K562 (cell line): ENCODE data around the gene ACSS2. TPM values are rescaled to one million over a fixed set of nuclear protein-coding genes. Genes with fewer than 3 reads are reported as not detected.
A peak's percentile ranks its signal among the peaks of the same experiment; 100 is the strongest.

Experiments used
- ATAC-seq: fragments of 200-7000 bp; cut with Tn5 transposase; 3 replicates; pipeline ENCODE4 v1.9.1; 2020; ENCODE audit warnings: moderate library complexity
- BruUV-seq: library from RNA; stranded (reverse); fragments of 400-500 nt; replicated peaks from 2 replicates; lab custom pipeline; 2021; lab: Mats Ljungman, UMichigan
- CTCF ChIA-PET: fragments of 300-600 bp; formaldehyde crosslinking; extraction: SDS; loops from one replicate; lab custom pipeline; 2021; ENCODE audit warnings: low intra/inter-chr PET ratio; lab: Yijun Ruan, JAX
- POLR2A ChIA-PET: fragments of 300-600, 350-650 bp; sonication (Branson Sonifier 250); formaldehyde crosslinking; extraction: SDS; loops from one replicate; lab custom pipeline; 2021; ENCODE audit warnings: antibody characterized with exemption, inconsistent platforms; lab: Yijun Ruan, JAX
- DNase-seq, 4 experiments: peaks; one replicate each; pipeline versions ENCODE4 v3.0.0 to v3.0.0-alpha.2; 2011 to 2018; ENCODE audit warnings: low spot score in 3 of 4, mixed read lengths in 3 of 4; ENCODE audit errors: extremely low read depth in 1 of 4
- FAIRE-seq: peaks from 2 replicates; lab custom pipeline; 2011; peaks lifted over from hg19 to GRCh38; lab: Jason Lieb, UNC
- H2AFZ ChIP-seq: 2 replicates; pipeline ENCODE4 v1.6.0; 2011; ENCODE audit warnings: low read depth, low read length, control low read depth, inconsistent platforms
- H3K27ac ChIP-seq: fragments of 200-600 bp; 3 replicates; pipeline ENCODE4 v1.8.0; 2011; ENCODE audit warnings: low read depth, mild to moderate bottlenecking, control low read depth, inconsistent platforms, low read length, moderate library complexity, mixed read lengths; ENCODE audit errors: extremely low read depth
- H3K27me3 ChIP-seq, 2 experiments: fragments of 300-600 bp in 1 of 2; 2 replicates in 1 of 2; 3 replicates in 1 of 2; pipeline versions ENCODE4 v1.6.0 to v1.8.0; 2011; ENCODE audit warnings: inconsistent platforms in 2 of 2, low read length in 2 of 2, mild to moderate bottlenecking in 1 of 2, mixed read lengths in 1 of 2, moderate library complexity in 1 of 2; ENCODE audit not compliant: control insufficient read depth in 2 of 2, insufficient read depth in 2 of 2
- H3K36me3 ChIP-seq: fragments of 300-600 bp; 3 replicates; pipeline ENCODE4 v1.8.0; 2011; ENCODE audit warnings: mild to moderate bottlenecking, low read length, inconsistent platforms; ENCODE audit not compliant: control insufficient read depth, insufficient read depth
- H3K4me1 ChIP-seq, 2 experiments: fragments of 200-600 bp in 1 of 2; replicated peaks in 1 of 2; 2 replicates in 1 of 2; 3 replicates in 1 of 2; pipeline versions ENCODE4 v1.5.1 to v1.8.0; 2011; ENCODE audit warnings: inconsistent platforms in 2 of 2, low read length in 2 of 2, mild to moderate bottlenecking in 1 of 2, mixed read lengths in 1 of 2, moderate library complexity in 1 of 2; ENCODE audit not compliant: control insufficient read depth in 2 of 2, insufficient read depth in 2 of 2
- H3K4me2 ChIP-seq: 2 replicates; pipeline ENCODE4 v1.6.1; 2011; ENCODE audit warnings: low read length, control low read depth, inconsistent platforms, mixed read lengths; ENCODE audit not compliant: insufficient read depth
- H3K4me3 ChIP-seq: fragments of 200-600 bp; sonication (generic), shearing (Covaris generic); 2 replicates; pipeline ENCODE4 v1.5.1; 2016; ENCODE audit warnings: control low read depth, inconsistent platforms
- H3K79me2 ChIP-seq: fragments of 200-600 bp; 3 replicates; pipeline ENCODE4 v1.8.0; 2011; ENCODE audit warnings: low read length, inconsistent platforms; ENCODE audit not compliant: control insufficient read depth, insufficient read depth
- H3K9ac ChIP-seq, 2 experiments: 2 replicates each; pipeline versions ENCODE4 v1.6.0 to v1.6.1; 2011; ENCODE audit warnings: low read depth in 2 of 2, low read length in 2 of 2, control low read depth in 1 of 2, inconsistent platforms in 1 of 2, mild to moderate bottlenecking in 1 of 2, mixed read lengths in 1 of 2; ENCODE audit not compliant: insufficient read depth in 1 of 2
- H3K9me1 ChIP-seq: one replicate; pipeline ENCODE4 v1.6.0; 2011; ENCODE audit warnings: inconsistent platforms, mild to moderate bottlenecking, low read length, moderate library complexity; ENCODE audit not compliant: control insufficient read depth, insufficient read depth
- H3K9me3 ChIP-seq: replicated peaks from 2 replicates; pipeline ENCODE4 v1.5.1; 2011; ENCODE audit warnings: low read depth, low read length, inconsistent platforms; ENCODE audit not compliant: control insufficient read depth, insufficient read depth
- H4K20me1 ChIP-seq: replicated peaks from 2 replicates; pipeline ENCODE4 v1.6.1; 2011; ENCODE audit warnings: low read length, inconsistent platforms, mixed read lengths; ENCODE audit not compliant: control insufficient read depth, insufficient read depth
- CBX1 ChIP-seq: sonication (generic); IDR thresholded peaks from 2 replicates; pipeline ENCODE4 v1.6.1; 2016; ENCODE audit warnings: antibody characterized with exemption, low read depth, mild to moderate bottlenecking
- CREM ChIP-seq: IDR thresholded peaks from 2 replicates; pipeline ENCODE4 v1.6.1; 2014; ENCODE audit warnings: antibody characterized with exemption, low read depth
- DIDO1 ChIP-seq: fragments of 450-650 bp; IDR thresholded peaks from 2 replicates; pipeline ENCODE4 v1.6.1; 2016; ENCODE audit warnings: low read depth, missing biosample characterization, missing genetic modification characterization
- ETV5 ChIP-seq: sonication (generic); formaldehyde crosslinking; IDR thresholded peaks from 2 replicates; pipeline ENCODE4 v1.4.0; 2020; ENCODE audit warnings: low read depth, mild to moderate bottlenecking, missing genetic modification reagents
- HDAC2 ChIP-seq: fragments of 450-650 bp; IDR thresholded peaks from 2 replicates; pipeline ENCODE4 v1.6.1; 2016; ENCODE audit warnings: mild to moderate bottlenecking
- HDAC6 ChIP-seq: IDR thresholded peaks from 2 replicates; pipeline ENCODE4 v1.6.1; 2012; ENCODE audit warnings: low read depth, mild to moderate bottlenecking, control low read depth, inconsistent platforms, low read length, moderate library complexity
- JUN ChIP-seq, 2 experiments: sonication (generic) in 1 of 2; formaldehyde crosslinking in 1 of 2; IDR thresholded peaks; 2 replicates each; pipeline versions ENCODE4 v1.6.1 to v1.8.0; 2012 to 2022; ENCODE audit warnings: borderline replicate concordance in 2 of 2, mild to moderate bottlenecking in 2 of 2, improper control_type of control experiment in 1 of 2, low read depth in 1 of 2, low read length in 1 of 2, missing genetic modification reagents in 1 of 2
- MXI1 ChIP-seq: IDR thresholded peaks from 2 replicates; pipeline ENCODE4 v1.6.1; 2011; ENCODE audit warnings: low read depth, mild to moderate bottlenecking, improper control_type of control experiment, low read length
- NR2C1 ChIP-seq, 2 experiments: fragments of 450-650 bp; IDR thresholded peaks; 2 replicates each; pipeline ENCODE4 v1.6.1; 2017; ENCODE audit warnings: mild to moderate bottlenecking in 2 of 2, antibody characterized with exemption in 1 of 2, inconsistent platforms in 1 of 2, missing compliant biosample characterization in 1 of 2, missing genetic modification characterization in 1 of 2
- SUPT5H ChIP-seq: fragments of 450-650 bp; IDR thresholded peaks from 2 replicates; pipeline ENCODE4 v1.6.1; 2016
- TAF7 ChIP-seq: fragments of 450-650 bp; IDR thresholded peaks from 2 replicates; pipeline ENCODE4 v1.6.1; 2016; ENCODE audit warnings: missing genetic modification characterization, missing compliant biosample characterization
- XRCC3 ChIP-seq: fragments of 450-650 bp; IDR thresholded peaks from 2 replicates; pipeline ENCODE4 v1.6.1; 2017; ENCODE audit warnings: mild to moderate bottlenecking, moderate library complexity
- XRCC5 ChIP-seq: fragments of 200-400 bp; formaldehyde crosslinking; IDR thresholded peaks from 2 replicates; pipeline ENCODE4 v1.6.1; 2017; ENCODE audit warnings: low read depth, mild to moderate bottlenecking, low read length
- ZBTB7A ChIP-seq: IDR thresholded peaks from 2 replicates; pipeline ENCODE4 v1.6.1; 2011; ENCODE audit warnings: low read depth, mild to moderate bottlenecking, low read length, moderate library complexity, borderline replicate concordance; ENCODE audit not compliant: control insufficient read depth
- ZBTB8A ChIP-seq: fragments of 450-650 bp; IDR thresholded peaks from 2 replicates; pipeline ENCODE4 v1.6.1; 2018; ENCODE audit warnings: mild to moderate bottlenecking, moderate library complexity; ENCODE audit not compliant: partially characterized antibody
- ZNF134 ChIP-seq: fragments of 250-450 bp; sonication (Bioruptor Pico); conservative IDR thresholded peaks from 2 replicates; pipeline ENCODE4 v1.4.0; 2020
- ZNF24 ChIP-seq: fragments of 450-650 bp; IDR thresholded peaks from 2 replicates; pipeline ENCODE4 v1.6.1; 2016
- ZNF445 ChIP-seq: fragments of 250-450 bp; sonication (Bioruptor Pico); IDR thresholded peaks from 2 replicates; pipeline ENCODE4 v1.4.0; 2020; ENCODE audit warnings: low read depth, mild to moderate bottlenecking, moderate library complexity
- ZNF586 ChIP-seq: fragments of 450-650 bp; formaldehyde crosslinking; conservative IDR thresholded peaks from 2 replicates; pipeline ENCODE4 v1.4.0; 2020; ENCODE audit warnings: mild to moderate bottlenecking, moderate library complexity
- WGBS: fragments of 100-300 bp; shearing (Covaris generic); methylation state at CpG from one replicate; pipeline ENCODE4 v1.1.6; 2016; ENCODE audit warnings: low coverage, mixed read lengths; ENCODE audit not compliant: insufficient coverage; ENCODE audit errors: missing lambda C conversion rate; 5-methylcytosine and 5-hydroxymethylcytosine counted together
- in situ Hi-C: fragments of 300-500 bp; cut with MboI; formaldehyde crosslinking; loops from 4 replicates; pipeline ENCODE4 v1.15.0; 2018; ENCODE audit warnings: inconsistent platforms, mixed read lengths
- intact Hi-C: fragments of 100-400 bp; cut with micrococcal nuclease; formaldehyde crosslinking; loops from 2 replicates; pipeline ENCODE4 v1.14.2; 2022
- polyA plus RNA-seq, 8 experiments: library from polyadenylated mRNA; depleted of rRNA in 4 of 8; stranded (reverse) in 5 of 8; unstranded in 3 of 8; fragments of >200 nt; fragmentation: Nextera tagmentation in 2 of 8; fragmentation: Illumina TruSeq in 1 of 8; extraction: Ambion mirVana in 2 of 8; extraction: Trizol in 1 of 8; gene quantifications; 2 replicates each; pipeline versions ENCODE4 v1.2.1 to v1.2.3, GENCODE V29; 2011 to 2014; ENCODE audit warnings: inconsistent platforms in 1 of 8, missing spikeins in 1 of 8
- total RNA-seq, 7 experiments: library from RNA; depleted of rRNA in 6 of 7; stranded (reverse); fragments of >200 nt in 6 of 7; fragmentation: Illumina TruSeq in 2 of 7; extraction: Trizol in 2 of 7; gene quantifications; 2 replicates each; pipeline versions ENCODE4 v1.2.1 to v1.2.3, GENCODE V29; 2011 to 2021; ENCODE audit warnings: low replicate concordance in 1 of 7
- TF ChIP-seq, protein P1 (sequence below): fragments of 250-450 bp; sonication (Bioruptor Pico); IDR thresholded peaks from 2 replicates; pipeline ENCODE4 v1.5.0; 2021; ENCODE audit warnings: mild to moderate bottlenecking, borderline replicate concordance

The ACSS2 gene
- total and polyA plus RNA-seq, 9 of the 15 experiments (the other 6 are each of a cell fraction or from before 2014, with no cell fraction given) = 21.9 to 246 (median 66.2) TPM

DNA sequence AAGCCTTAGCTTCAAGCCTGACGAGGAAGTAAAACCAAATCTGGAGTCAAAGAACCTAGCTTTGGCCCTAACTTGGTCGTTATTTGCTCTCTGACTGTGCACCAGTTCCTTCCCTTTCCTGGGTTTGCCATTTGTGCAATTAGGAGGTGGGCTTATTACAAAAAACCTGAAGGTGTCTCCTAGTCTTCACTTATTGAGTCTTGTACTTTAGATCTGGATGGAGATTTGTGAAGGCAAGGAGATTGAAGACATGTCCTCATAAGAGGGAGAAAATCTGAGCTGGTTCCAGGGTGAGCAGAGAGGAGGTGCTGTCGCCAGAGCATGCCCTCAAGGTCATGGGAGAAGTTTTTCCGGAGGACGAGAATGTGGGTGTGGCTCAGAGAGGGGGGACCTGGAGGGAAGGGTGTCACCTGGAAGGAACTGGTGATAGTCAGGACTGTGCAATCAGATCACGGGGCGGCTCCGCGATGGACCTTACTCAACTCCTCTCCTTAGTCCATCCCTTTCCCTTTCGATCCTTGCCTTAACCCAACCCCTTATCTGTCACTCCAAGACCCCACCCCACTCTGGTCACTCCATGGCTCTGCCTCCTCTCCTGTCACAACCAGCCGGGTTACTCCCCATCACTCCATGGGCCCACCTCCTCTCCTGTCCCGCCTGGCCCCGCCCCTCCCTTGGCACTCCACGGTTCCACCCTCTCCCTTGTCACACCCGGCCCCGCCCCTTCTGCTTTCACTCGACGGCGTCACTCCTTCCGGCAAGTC, 588 bp upstream of the ACSS2 start:
- CTCF ChIA-PET = interaction anchor here (0.5 to 0.7 kb wide), 2 partner anchors 50 to 340 kb away, joined by 3 to 7 read pairs; partner anchors contain the start of gene NCOA6
- Histone ChIP-seq H4K20me1 (no peaks in the 10 kb centered on the region), H3K79me2 (peaks cover 53% of the 10 kb centered on the region), H3K9me3 (no peaks in the 10 kb centered on the region), H2AFZ (peak overlapping the region; percentile 89), H3K27me3 (no peaks in the 10 kb centered on the region; a peak in 1 of 5 replicates), H3K4me3 (peak overlapping the region; percentile 90), H3K9ac (peak overlapping the region in 1 of 2 experiments; percentile 24; a peak in 3 of 4 replicates), H3K36me3 (peaks cover 7% of the 10 kb centered on the region; the same call in 2 of the 3 replicates), H3K27ac (peak overlapping the region; percentile 44), H3K9me1 (no peaks in the 10 kb centered on the region), H3K4me2 (peak overlapping the region; percentile 83), H3K4me1 (peaks cover 46 to 49% of the 10 kb centered on the region in 2 experiments; a peak in 4 of 5 replicates)
- POLR2A ChIA-PET = interaction anchor here (0.5 to 2.8 kb wide), 9 partner anchors 12 to 1406 kb away, joined by 3 to 14 read pairs (median 4); partner anchors contain the start of gene NCOA6
- no peak for FAIRE-seq
- intact Hi-C loops (loop anchor here (10.0 kb wide), 1 partner anchor 389 kb away; no protein-coding TSS in a partner anchor), in situ Hi-C loops (no loop called here)
- WGBS = 9% methylated on average over 12 of the region's 20 CpGs
- no TSS peak for BruUV-seq
- peak in 3 of 4 experiments; percentile 93 to 99 (median 94) for DNase-seq
- ATAC-seq = peak; percentile 86
- TF ChIP-seq CREM (peak; percentile 79), TAF7 (no peak), XRCC5 (no peak), ZNF445 (CRISPR knock-in tag) (no peak), ETV5 (peak; percentile 58; the same call in 1 of the 2 replicates), HDAC2 (peak; percentile 82; the same call in 1 of the 2 replicates), ZNF134 (CRISPR knock-in tag) (no peak), SUPT5H (no peak), ZNF586 (CRISPR knock-in tag) (no peak), NR2C1 (IDR thresholded peaks at IDR 0.05) (peak; percentile 91), NR2C1 (tag; IDR thresholded peaks at IDR 0.05) (peak; percentile 90), HDAC6 (no peak), ZBTB7A (no peak), XRCC3 (no peak), ZNF24 (no peak), MXI1 (no peak), ZBTB8A (no peak), CBX1 (no peak), DIDO1 (tag) (no peak), JUN (IDR thresholded peaks at IDR 0.05; ENCODE audit: borderline replicate concordance, low read depth, low read length) (0 out of 2 replicates have a peak, but pooled peaks have one; percentile 7), JUN (CRISPR knock-in tag; IDR thresholded peaks at IDR 0.05; ENCODE audit: borderline replicate concordance) (no peak)
- TF ChIP-seq, protein P1, sequence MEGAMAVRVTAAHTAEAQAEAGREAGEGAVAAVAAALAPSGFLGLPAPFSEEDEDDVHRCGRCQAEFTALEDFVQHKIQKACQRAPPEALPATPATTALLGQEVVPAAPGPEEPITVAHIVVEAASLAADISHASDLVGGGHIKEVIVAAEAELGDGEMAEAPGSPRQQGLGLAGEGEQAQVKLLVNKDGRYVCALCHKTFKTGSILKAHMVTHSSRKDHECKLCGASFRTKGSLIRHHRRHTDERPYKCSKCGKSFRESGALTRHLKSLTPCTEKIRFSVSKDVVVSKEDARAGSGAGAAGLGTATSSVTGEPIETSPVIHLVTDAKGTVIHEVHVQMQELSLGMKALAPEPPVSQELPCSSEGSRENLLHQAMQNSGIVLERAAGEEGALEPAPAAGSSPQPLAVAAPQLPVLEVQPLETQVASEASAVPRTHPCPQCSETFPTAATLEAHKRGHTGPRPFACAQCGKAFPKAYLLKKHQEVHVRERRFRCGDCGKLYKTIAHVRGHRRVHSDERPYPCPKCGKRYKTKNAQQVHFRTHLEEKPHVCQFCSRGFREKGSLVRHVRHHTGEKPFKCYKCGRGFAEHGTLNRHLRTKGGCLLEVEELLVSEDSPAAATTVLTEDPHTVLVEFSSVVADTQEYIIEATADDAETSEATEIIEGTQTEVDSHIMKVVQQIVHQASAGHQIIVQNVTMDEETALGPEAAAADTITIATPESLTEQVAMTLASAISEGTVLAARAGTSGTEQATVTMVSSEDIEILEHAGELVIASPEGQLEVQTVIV (CRISPR knock-in tag) = no peak
